NCI-H1092 treated with DMSO at 0.1 percent for 48 hours (cell line): ENCODE data around the gene PRPF6.
"Not testable (repeated sequence)": the region's sequence is repeated elsewhere in the genome, so short reads cannot be mapped to it uniquely, and the experiment has no call there.

ENCODE experiments used
- DNase-seq: peaks from one replicate; lab custom pipeline; 2025; lab: John Stamatoyannopoulos, UW

PRPF6 gene

GRCh38 chr20:63973636-63974401 lies 7.1 kb upstream of the PRPF6 start:
- peak; percentile 77 for DNase-seq

DNA sequence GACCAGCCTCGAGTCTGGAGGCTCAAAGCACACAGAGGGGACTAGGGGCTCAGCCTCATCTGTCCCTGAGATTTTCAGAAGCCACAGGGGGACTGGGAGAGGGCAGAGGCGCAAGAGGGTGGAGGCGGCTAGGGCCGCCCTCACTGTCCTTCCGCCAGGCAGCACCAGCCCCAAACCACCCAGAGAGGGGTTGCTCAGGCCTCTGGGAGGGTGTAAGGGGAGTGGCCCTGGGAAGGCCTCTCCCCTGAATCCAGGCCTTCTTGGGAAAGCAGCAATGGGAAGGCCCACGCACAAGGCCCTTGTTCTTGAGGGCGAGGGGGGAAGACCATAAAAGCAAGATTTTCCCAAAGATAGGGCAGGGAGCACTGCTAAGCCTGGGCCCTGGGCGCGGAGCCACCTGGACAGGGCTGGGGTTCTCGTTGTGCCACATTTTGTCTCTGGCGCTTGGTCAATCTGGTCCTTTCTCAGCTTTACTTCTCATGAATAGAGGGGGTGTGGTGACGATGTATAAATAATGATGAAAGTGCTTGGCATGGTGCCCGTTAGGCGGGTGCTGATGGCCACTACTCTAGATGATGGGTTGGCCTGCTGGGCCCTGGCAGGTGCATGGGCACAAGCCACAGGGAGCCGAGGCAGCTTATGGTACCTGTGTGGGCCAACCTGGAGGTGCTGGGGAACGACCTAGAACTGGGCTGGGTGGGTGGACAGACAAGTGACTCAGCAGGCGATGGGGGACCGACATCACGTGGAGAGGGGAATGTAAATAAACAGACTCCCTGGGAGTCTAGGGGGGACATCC lies 6.3 kb upstream of the PRPF6 start:
- peak; percentile 96 for DNase-seq

DNA sequence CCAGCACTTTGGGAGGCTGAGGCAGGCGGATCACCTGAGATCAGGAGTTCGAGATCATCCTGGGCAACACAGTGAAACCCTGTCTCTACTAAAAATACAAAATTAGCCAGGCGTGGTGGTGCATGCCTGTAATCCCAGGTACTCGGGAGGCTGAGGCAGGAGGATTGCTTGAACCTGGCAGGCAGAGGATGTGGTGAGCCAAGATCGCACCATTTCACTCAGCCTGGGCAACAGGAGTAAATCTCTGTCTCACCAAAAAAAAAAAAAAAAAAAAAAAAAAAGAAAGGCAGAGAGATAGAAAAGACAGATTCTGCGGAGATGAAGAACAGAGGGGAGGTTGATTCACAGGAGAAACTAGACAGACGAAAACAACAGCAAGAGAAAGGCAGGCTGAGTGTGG lies 4.4 kb upstream of the PRPF6 start:
- not testable (repeated sequence) for DNase-seq

GRCh38 chr20:63976980-63977738 lies 3.8 kb upstream of the PRPF6 start:
- DNase-seq = no peak

GRCh38 chr20:63977739-63978276 lies 3.1 kb upstream of the PRPF6 start:
- DNase-seq = no peak

DNA sequence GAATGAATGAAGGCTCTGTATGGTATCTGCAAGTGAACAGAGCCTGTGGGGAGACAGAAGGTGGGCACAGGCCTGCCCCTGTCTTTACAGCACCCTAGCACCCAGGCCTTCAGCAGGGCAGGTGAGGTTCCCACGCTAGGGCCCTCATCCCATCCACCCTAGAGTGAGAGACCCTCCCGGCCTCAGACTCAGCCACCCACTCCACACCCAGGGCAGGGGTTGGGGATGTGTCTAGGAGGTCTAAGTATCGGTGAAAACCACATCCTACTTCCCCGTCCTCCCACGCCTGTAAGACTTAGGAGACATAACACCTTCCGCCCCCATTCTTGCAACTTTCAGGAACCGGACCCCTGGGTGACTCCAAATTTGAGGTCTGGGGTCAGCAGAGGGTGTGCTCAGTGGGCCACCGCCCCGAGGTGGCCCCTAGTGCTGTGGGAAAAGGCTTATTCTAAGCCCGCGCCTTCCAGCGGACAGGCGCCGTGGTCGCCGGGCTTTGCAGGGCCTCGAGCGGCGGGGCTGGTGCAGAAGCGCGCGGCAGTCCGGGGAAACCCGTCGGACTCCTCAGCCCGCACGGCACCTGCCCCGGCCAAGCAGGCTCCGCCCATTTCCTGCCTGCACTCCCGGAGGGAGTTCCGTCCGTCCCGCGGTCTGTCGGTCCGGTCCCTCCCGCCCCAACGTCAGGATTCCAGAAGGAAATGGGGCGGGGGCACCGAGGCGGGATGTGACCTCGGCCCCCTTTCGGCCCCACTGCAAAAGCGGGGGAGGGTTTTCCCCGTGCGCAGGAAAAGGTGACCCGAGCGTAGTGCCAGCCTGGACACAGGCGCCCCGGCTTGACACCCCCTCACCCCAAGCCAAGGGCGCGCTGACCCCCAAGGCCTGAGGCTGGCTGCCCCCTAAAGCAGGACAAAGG lies 2.4 kb upstream of the PRPF6 start:
- DNase-seq = peak; percentile 15

- DNase-seq = no peak
Observed at GRCh38 chr20:63979229-63979556, 1.7 kb upstream of the PRPF6 start.

- DNase-seq = peak; percentile 81
Observed at GRCh38 chr20:63979557-63980316, 1.2 kb upstream of the PRPF6 start, which contains the start of gene SAMD10. TSS of gene SAMD10 (minus strand) at chr20:63979642. CDS start at chr20:63979467, 175 bp downstream.

- DNase-seq = no peak
Observed at GRCh38 chr20:63980317-63980805, 571 bp upstream of the PRPF6 start.

DNA sequence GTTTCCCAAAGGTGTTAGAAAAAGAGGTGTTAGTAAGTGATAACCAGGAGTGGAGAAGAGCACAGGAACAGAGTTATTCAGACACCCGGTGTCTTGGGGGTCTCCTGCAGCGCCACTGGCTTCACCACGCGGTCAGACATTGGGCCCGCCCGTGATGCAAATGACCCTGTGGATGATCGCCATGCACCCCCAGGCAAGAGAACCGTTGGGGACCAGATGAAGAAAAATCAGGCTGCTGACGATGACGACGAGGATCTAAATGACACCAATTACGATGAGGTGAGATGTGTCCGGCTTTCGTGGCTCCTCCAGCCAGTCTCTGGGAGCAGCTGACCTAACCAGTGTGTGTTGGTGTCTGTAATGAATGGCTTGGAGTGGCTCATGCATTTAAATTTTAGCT lies 2.0 kb downstream of the PRPF6 start:
- DNase-seq = no peak

DNA sequence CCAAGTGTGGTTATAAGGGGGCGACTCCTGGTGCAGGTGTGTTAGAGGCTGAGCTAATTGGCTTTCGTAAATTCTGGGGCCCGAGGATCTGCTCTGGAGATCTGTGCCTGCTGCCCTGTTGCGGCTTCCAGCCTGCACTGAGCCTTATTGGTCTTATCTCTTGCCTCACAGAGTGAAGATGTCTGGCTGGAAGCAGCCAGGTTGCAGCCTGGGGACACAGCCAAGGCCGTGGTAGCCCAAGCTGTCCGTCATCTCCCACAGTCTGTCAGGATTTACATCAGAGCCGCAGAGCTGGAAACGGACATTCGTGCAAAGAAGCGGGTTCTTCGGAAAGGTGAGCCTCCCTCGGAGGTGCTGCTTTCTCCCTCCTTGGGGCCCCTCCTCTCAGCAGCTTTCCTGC lies 20.0 kb downstream of the PRPF6 start:
- DNase-seq = no peak

DNA sequence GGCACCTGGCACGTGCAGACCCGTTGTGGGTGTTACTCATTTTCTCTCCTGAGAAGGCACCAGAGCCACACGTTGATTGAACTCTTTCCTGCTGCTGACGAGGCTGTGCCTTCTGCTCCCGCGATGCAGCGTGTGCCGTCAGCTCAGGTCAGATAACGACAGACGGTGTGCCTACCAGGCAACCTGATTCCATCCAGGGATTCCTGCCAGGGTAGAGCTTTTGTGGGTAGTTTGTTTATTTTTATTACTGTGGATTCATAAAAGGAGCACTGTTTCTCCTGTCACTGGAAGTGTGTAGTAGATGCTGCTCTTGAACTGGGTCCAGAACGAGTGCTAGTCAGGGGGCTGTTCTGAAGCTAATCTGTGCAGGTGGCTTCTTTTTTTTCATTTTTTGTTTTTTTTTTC lies 20.7 kb downstream of the PRPF6 start:
- peak; percentile 88 for DNase-seq

DNA sequence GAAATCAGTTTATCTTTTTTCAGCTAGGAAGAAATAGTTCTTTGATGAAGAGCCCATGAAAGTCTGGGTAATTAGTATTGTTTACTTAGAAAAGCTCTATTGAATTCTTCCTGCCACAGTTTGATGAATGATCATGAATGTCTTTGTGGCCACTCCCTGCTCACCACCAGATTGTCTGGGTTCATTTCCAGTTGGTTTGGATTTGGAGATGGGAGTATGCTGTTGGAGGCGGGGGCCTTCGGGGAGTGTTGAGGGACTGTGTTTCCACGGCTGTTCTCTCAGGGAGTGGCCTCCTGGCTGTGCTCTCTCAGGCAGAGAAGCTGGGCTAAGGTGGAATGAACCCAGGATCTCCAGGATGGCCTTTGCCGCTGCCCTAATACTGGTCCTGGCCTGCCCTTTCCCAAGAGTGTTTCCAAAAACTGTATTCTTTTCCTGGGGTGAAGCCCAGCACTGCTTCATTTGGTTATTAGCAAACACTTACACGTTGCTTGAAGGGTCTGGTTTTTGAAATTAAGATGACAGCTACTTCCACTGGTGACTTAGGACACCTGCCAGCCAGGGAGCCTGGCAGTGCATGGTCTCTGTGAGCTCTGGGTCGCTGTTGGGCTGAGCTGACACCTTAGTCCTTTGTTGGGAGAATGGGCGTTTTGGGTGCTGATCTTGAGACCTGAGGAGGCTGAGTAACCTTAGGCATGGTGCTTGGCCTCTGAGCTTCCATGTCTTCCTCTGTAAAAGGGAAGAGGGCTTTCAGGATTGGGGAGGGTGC lies 23.2 kb downstream of the PRPF6 start:
- DNase-seq = no peak

- DNase-seq = no peak
Observed at GRCh38 chr20:64005394-64005793, 24.5 kb downstream of the PRPF6 start.

- DNase-seq = no peak
Observed at GRCh38 chr20:64006490-64006889, 25.6 kb downstream of the PRPF6 start.

DNA sequence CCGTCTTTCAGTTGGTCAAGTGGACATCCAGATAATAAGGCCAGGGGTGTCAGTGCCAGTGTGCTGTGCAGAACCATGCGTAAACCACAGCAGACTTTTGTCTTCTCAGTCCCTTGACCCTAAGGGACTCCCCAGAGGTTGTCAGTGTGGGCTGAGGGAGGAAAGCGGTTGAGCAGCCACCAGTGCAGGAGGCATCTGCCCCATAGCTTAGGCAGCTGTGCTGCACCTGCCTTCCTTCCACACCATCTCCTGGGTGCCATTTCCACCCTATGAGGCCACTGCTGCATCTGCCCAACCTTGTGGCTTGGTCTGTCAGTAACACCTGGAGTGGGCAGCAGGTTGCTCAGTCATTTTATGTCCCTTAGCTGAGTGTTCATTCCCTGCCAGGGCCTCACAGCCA lies 26.0 kb downstream of the PRPF6 start:
- no peak for DNase-seq

DNA sequence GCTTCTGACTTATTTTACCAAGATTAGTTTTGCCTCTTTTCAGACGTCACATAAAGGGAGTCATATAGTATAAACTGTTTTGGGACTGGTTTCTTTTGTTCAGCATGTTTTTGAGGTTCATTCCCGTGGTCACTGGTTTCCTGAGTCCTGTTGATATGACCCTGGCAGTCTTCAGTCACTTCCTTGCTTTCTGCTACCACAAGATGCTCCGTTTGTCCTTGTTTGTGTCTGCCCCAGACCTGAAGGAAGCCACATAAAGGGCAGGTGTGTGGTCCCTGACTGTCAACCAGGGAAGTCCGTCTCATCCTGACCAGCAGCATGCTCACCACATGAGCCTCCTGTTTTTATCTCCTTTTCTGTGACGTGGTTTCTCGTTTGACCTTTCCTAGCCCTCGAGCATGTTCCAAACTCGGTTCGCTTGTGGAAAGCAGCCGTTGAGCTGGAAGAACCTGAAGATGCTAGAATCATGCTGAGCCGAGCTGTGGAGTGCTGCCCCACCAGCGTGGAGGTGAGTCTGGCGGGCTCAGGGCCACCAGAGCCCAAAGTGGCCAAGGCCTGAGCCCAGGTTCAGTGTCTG lies 29.0 kb downstream of the PRPF6 start:
- DNase-seq = no peak

- DNase-seq = no peak
Observed at GRCh38 chr20:64010711-64011237, 29.8 kb downstream of the PRPF6 start.

DNA sequence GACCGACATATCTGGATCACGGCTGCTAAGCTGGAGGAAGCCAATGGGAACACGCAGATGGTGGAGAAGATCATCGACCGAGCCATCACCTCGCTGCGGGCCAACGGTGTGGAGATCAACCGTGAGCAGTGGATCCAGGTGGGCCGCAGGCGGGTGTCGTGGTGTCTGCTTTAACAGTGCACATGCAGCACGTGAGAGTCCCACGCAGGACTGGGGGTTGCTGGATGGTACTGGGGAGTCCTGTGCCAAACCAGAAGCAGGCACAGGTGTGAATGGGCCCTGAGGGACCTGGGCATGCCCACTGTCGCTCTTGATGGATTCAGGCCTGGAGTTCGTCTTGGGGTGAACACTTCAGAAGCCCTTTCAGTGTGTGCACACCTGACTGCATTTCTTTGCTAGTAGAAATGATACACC lies 30.4 kb downstream of the PRPF6 start:
- DNase-seq = no peak
